Nephron (organoid): Measurements from ENCODE around the gene GALT.

Experiments used
- H3K27ac Mint-ChIP-seq, 3 experiments: 2 replicates each; pipeline ENCODE4 v1.8.0; 2020; ENCODE audit warnings: mixed read lengths in 3 of 3, mild to moderate bottlenecking in 2 of 3, moderate library complexity in 1 of 3
- H3K27me3 Mint-ChIP-seq: 2 replicates; pipeline ENCODE4 v1.8.0; 2021; ENCODE audit warnings: low read depth, mild to moderate bottlenecking, moderate library complexity, mixed read lengths
- H3K36me3 Mint-ChIP-seq: 2 replicates; pipeline ENCODE4 v1.8.0; 2020; ENCODE audit warnings: low read depth, mixed read lengths
- H3K4me1 Mint-ChIP-seq: 2 replicates; pipeline ENCODE4 v1.8.0; 2020; ENCODE audit warnings: mixed read lengths
- H3K4me3 Mint-ChIP-seq, 3 experiments: 2 replicates each; pipeline ENCODE4 v1.8.0; 2020; ENCODE audit warnings: mild to moderate bottlenecking in 3 of 3, mixed read lengths in 3 of 3, moderate library complexity in 2 of 3
- H3K9me3 Mint-ChIP-seq: 2 replicates; pipeline ENCODE4 v1.8.0; 2020; ENCODE audit warnings: mixed read lengths
- CTCF ChIP-seq, 3 experiments: fragments of 200-600 bp; sonication (generic); IDR thresholded peaks; one replicate each; pipeline ENCODE4 v1.5.0; 2021; ENCODE audit warnings: antibody characterized with exemption in 3 of 3; ENCODE audit not compliant: unreplicated experiment in 3 of 3

The GALT gene

GRCh38 chr9:34686231-34686630, 39.8 kb downstream of the GALT start:
- Mint-ChIP-seq H3K9me3 (no peaks in the 10 kb centered on the region), H3K27ac (no peak overlapping the region), H3K4me1 (no peaks in the 10 kb centered on the region), H3K27me3 (peaks cover 3% of the 10 kb centered on the region), H3K4me3 (no peak overlapping the region), H3K36me3 (peaks cover 21% of the 10 kb centered on the region)
- TF ChIP-seq CTCF (IDR thresholded peaks at IDR 0.05; ENCODE audit: unreplicated experiment in 3 of 3): no peak

GRCh38 chr9:34686732-34687131, 40.3 kb downstream of the GALT start:
- TF ChIP-seq CTCF (IDR thresholded peaks at IDR 0.05; ENCODE audit: unreplicated experiment in 3 of 3): no peak
- no peaks in the 10 kb centered on the region for H3K9me3 Mint-ChIP-seq
- H3K36me3 Mint-ChIP-seq: peaks cover 17% of the 10 kb centered on the region
- H3K4me3 Mint-ChIP-seq: no peak overlapping the region
- H3K27me3 Mint-ChIP-seq: peaks cover 3% of the 10 kb centered on the region
- no peaks in the 10 kb centered on the region for H3K4me1 Mint-ChIP-seq
- no peak overlapping the region for H3K27ac Mint-ChIP-seq

- H3K4me1 Mint-ChIP-seq: no peaks in the 10 kb centered on the region
- no peak for TF ChIP-seq CTCF (IDR thresholded peaks at IDR 0.05; ENCODE audit: unreplicated experiment in 3 of 3)
- H3K27ac Mint-ChIP-seq: no peak overlapping the region
- peaks cover 12% of the 10 kb centered on the region for H3K36me3 Mint-ChIP-seq
- peaks cover 3% of the 10 kb centered on the region for H3K27me3 Mint-ChIP-seq
- no peak overlapping the region for H3K4me3 Mint-ChIP-seq
- H3K9me3 Mint-ChIP-seq: no peaks in the 10 kb centered on the region
These were observed 41.0 kb downstream of the GALT start for GRCh38 chr9:34687276-34688030.

GRCh38 chr9:34688329-34689115, 42.0 kb downstream of the GALT start:
- TF ChIP-seq CTCF (IDR thresholded peaks at IDR 0.05; ENCODE audit: unreplicated experiment in 3 of 3): no peak
- H3K4me3 Mint-ChIP-seq: no peak overlapping the region
- H3K4me1 Mint-ChIP-seq: no peaks in the 10 kb centered on the region
- H3K27me3 Mint-ChIP-seq: peaks cover 3% of the 10 kb centered on the region
- H3K9me3 Mint-ChIP-seq: no peaks in the 10 kb centered on the region
- H3K27ac Mint-ChIP-seq: no peak overlapping the region
- H3K36me3 Mint-ChIP-seq: peaks cover 10% of the 10 kb centered on the region

GRCh38 chr9:34689116-34689470, 42.6 kb downstream of the GALT start:
- H3K4me1 Mint-ChIP-seq: no peaks in the 10 kb centered on the region
- TF ChIP-seq CTCF (IDR thresholded peaks at IDR 0.05; ENCODE audit: unreplicated experiment in 3 of 3): no peak
- peaks cover 10% of the 10 kb centered on the region for H3K36me3 Mint-ChIP-seq
- H3K4me3 Mint-ChIP-seq: no peak overlapping the region
- H3K27ac Mint-ChIP-seq: no peak overlapping the region
- H3K27me3 Mint-ChIP-seq: peaks cover 3% of the 10 kb centered on the region
- H3K9me3 Mint-ChIP-seq: no peaks in the 10 kb centered on the region
